H1 (cell line): Measurements from ENCODE around the gene MIPEP. TPM values are rescaled to one million over a fixed set of nuclear protein-coding genes. Genes with fewer than 3 reads are reported as not detected.

Experiments used
- CHD1 ChIP-seq: IDR thresholded peaks from 2 replicates; pipeline ENCODE4 v1.6.1; 2012; ENCODE audit warnings: low read depth, low read length, improper control_type of control experiment
- CHD7 ChIP-seq: fragments of 300-600 bp; sonication (generic); IDR thresholded peaks from 2 replicates; pipeline ENCODE4 v1.7.1; 2012; ENCODE audit warnings: low read length, moderate library complexity, mild to moderate bottlenecking, inconsistent platforms; ENCODE audit not compliant: insufficient replicate concordance
- CREB1 ChIP-seq: IDR thresholded peaks from 2 replicates; pipeline ENCODE4 v1.6.1; 2012; ENCODE audit warnings: inconsistent platforms
- EGR1 ChIP-seq: IDR thresholded peaks from 2 replicates; pipeline ENCODE4 v1.6.1; 2011; ENCODE audit warnings: low read depth, low read length, borderline replicate concordance
- HDAC2 ChIP-seq, 2 experiments: fragments of 300-600 bp in 1 of 2; sonication (generic) in 1 of 2; IDR thresholded peaks; 2 replicates each; pipeline ENCODE4 v1.6.1; 2011 to 2012; ENCODE audit warnings: low read depth in 2 of 2, low read length in 2 of 2, mild to moderate bottlenecking in 2 of 2, moderate library complexity in 2 of 2, borderline replicate concordance in 1 of 2, inconsistent platforms in 1 of 2
- JUND ChIP-seq: IDR thresholded peaks from 2 replicates; pipeline ENCODE4 v1.6.1; 2011; ENCODE audit warnings: mild to moderate bottlenecking, improper control_type of control experiment, low read length
- YY1 ChIP-seq: IDR thresholded peaks from 2 replicates; pipeline ENCODE4 v1.6.1; 2011; ENCODE audit warnings: low read depth, mild to moderate bottlenecking, low read length
- ZNF274 ChIP-seq: IDR thresholded peaks from 2 replicates; pipeline ENCODE4 v1.7.0; 2012; ENCODE audit warnings: low read length, borderline replicate concordance; ENCODE audit errors: extremely low read depth
- polyA plus RNA-seq, 7 experiments: library from polyadenylated mRNA; depleted of rRNA in 3 of 7; stranded (reverse) in 5 of 7; unstranded in 2 of 7; fragments of >200 nt in 5 of 7; fragments of 200-250 nt in 2 of 7; gene quantifications; 1 replicate in 5 of 7; 2 replicates in 1 of 7; 4 replicates in 1 of 7; pipeline versions ENCODE4 v1.2.1 to v1.2.3, GENCODE V29; 2011 to 2013; ENCODE audit warnings: missing spikeins in 2 of 7, mixed read lengths in 2 of 7
- total RNA-seq: library from RNA; stranded (reverse); fragmentation: NEBNext Ultra II Directional; extraction: Animal tissue kit (Norgen Biotek cat#: 25700); gene quantifications from 2 replicates; pipeline ENCODE4 v1.2.1, GENCODE V29; 2021

MIPEP gene
- total and polyA plus RNA-seq, 2 of the 8 experiments (the other 6 are each of a cell fraction or from before 2014, with no cell fraction given), result 24.0 to 24.2 TPM

- no peak for TF ChIP-seq CHD7
- no peak for TF ChIP-seq HDAC2 (IDR thresholded peaks at IDR 0.05; ENCODE audit: borderline replicate concordance in 1 of 2, low read depth in 2 of 2, low read length in 2 of 2)
- TF ChIP-seq EGR1, result no peak
- no peak for TF ChIP-seq CHD1
- no peak for TF ChIP-seq JUND
- TF ChIP-seq YY1, result no peak
- no peak for TF ChIP-seq ZNF274
- no peak for TF ChIP-seq CREB1
These were observed 20.4 kb upstream of the MIPEP start (continued) for GRCh38 chr13:23909606-23910005.
